Loucy (cell line): Measurements from ENCODE around the gene CD28.

Source experiments
- H2AFZ ChIP-seq: fragments of 200-600 bp; sonication (generic); 2 replicates; pipeline ENCODE4 v1.6.0; 2016; ENCODE audit warnings: antibody characterized with exemption, mild to moderate bottlenecking, low read length, moderate library complexity
- H3F3A ChIP-seq: fragments of 200-600 bp; 2 replicates; pipeline ENCODE4 v1.6.0; 2016; ENCODE audit warnings: antibody characterized with exemption, low read depth, mild to moderate bottlenecking
- H3K27me3 ChIP-seq: fragments of 200-600 bp; sonication (generic); 2 replicates; pipeline ENCODE4 v1.6.1; 2014; ENCODE audit warnings: low read length, mild to moderate bottlenecking; ENCODE audit not compliant: insufficient read depth, poor library complexity, severe bottlenecking
- H3K36me3 ChIP-seq: fragments of 200-600 bp; sonication (generic); 2 replicates; pipeline ENCODE4 v1.6.1; 2016; ENCODE audit warnings: low read length; ENCODE audit not compliant: insufficient read depth
- H3K4me1 ChIP-seq: fragments of 200-600 bp; sonication (generic); 2 replicates; pipeline ENCODE4 v1.5.1; 2014; ENCODE audit warnings: low read length, mild to moderate bottlenecking; ENCODE audit not compliant: insufficient read depth, poor library complexity, severe bottlenecking
- H3K4me2 ChIP-seq: fragments of 200-600 bp; sonication (generic); 2 replicates; pipeline ENCODE4 v1.6.0; 2014; ENCODE audit warnings: antibody characterized with exemption, low read length, low read depth, mild to moderate bottlenecking; ENCODE audit not compliant: poor library complexity, severe bottlenecking
- H3K4me3 ChIP-seq: fragments of 200-600 bp; sonication (generic); 2 replicates; pipeline ENCODE4 v1.5.1; 2014; ENCODE audit warnings: low read length, mild to moderate bottlenecking, mixed read lengths; ENCODE audit not compliant: poor library complexity, severe bottlenecking
- H3K79me2 ChIP-seq: fragments of 200-600 bp; sonication (generic); 2 replicates; pipeline ENCODE4 v1.6.1; 2014; ENCODE audit warnings: low read length; ENCODE audit not compliant: insufficient read depth
- H3K9ac ChIP-seq: fragments of 200-600 bp; sonication (generic); 2 replicates; pipeline ENCODE4 v1.6.0; 2014; ENCODE audit warnings: mild to moderate bottlenecking, low read depth, low read length, moderate library complexity; ENCODE audit not compliant: poor library complexity, severe bottlenecking
- H3K9me2 ChIP-seq: fragments of 200-600 bp; sonication (generic); replicated peaks from 2 replicates; pipeline ENCODE4 v1.6.1; 2016; ENCODE audit warnings: low read depth, low read length, mixed read lengths
- H3K9me3 ChIP-seq: fragments of 200-600 bp; sonication (generic); 2 replicates; pipeline ENCODE4 v1.6.1; 2014; ENCODE audit warnings: mild to moderate bottlenecking, antibody characterized with exemption, low read length, low read depth; ENCODE audit not compliant: insufficient read depth
- H4K20me1 ChIP-seq: fragments of 200-600 bp; sonication (generic); 2 replicates; pipeline ENCODE4 v1.6.0; 2014; ENCODE audit warnings: antibody characterized with exemption, low read length, mild to moderate bottlenecking; ENCODE audit not compliant: insufficient read depth, poor library complexity, severe bottlenecking
- CTCF ChIP-seq: fragments of 200-600 bp; sonication (generic); conservative IDR thresholded peaks from 2 replicates; pipeline ENCODE4 v1.5.1; 2014; ENCODE audit warnings: mild to moderate bottlenecking, antibody characterized with exemption, low read length
- EZH2phosphoT487 ChIP-seq: fragments of 200-600 bp; IDR thresholded peaks from 2 replicates; pipeline ENCODE4 v1.6.1; 2018; ENCODE audit warnings: antibody characterized with exemption, mild to moderate bottlenecking, moderate library complexity, borderline replicate concordance

The CD28 gene

GRCh38 chr2:203673933-203674332 is 32.5 kb upstream of the CD28 start:
- TF ChIP-seq EZH2phosphoT487 = no peak
- no peak for TF ChIP-seq CTCF
- Histone ChIP-seq H3K9ac (peak overlapping the region; percentile 66), H3K4me3 (peak overlapping the region; percentile 12), H3K4me1 (peaks cover 40% of the 10 kb centered on the region), H3K4me2 (peak overlapping the region; percentile 57), H2AFZ (peak overlapping the region; percentile 38; the same call in 1 of the 2 replicates), H3K9me2 (0 out of 2 replicates have a peak, but pooled peaks cover 4% of the 10 kb centered on the region), H3K27me3 (no peaks in the 10 kb centered on the region), H4K20me1 (no peaks in the 10 kb centered on the region), H3K9me3 (no peaks in the 10 kb centered on the region), H3K79me2 (no peaks in the 10 kb centered on the region), H3F3A (0 out of 2 replicates have a peak, but pooled peaks cover 3% of the 10 kb centered on the region), H3K36me3 (no peaks in the 10 kb centered on the region)

DNA sequence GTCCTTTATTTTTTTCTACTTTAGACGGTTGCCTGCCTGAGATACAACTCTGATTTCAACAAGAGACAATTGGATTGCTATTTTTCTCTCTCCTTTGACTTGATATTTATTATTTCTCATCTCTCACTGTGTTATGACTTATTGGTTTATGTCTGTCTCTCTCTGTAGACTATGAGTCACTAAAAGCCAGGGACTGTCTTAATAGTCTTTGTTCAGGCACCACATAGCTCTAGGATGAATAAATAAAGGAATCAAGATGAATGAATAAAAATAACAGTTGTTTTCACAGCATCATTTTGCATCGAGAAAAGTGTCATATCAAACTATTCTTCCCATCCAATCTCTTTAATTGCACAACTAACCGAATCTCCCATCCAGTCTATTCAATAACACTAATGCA is 31.4 kb upstream of the CD28 start:
- H3K36me3 ChIP-seq = no peaks in the 10 kb centered on the region
- peaks cover 40% of the 10 kb centered on the region for H3K4me1 ChIP-seq
- no peak overlapping the region for H3K4me3 ChIP-seq
- H3K9ac ChIP-seq = no peak overlapping the region
- no peaks in the 10 kb centered on the region for H4K20me1 ChIP-seq
- TF ChIP-seq EZH2phosphoT487 (no peak), CTCF (no peak)
- no peaks in the 10 kb centered on the region for H3K27me3 ChIP-seq
- 0 out of 2 replicates have a peak, but pooled peaks cover under 1% of the 10 kb centered on the region for H3K9me2 ChIP-seq
- no peak overlapping the region for H2AFZ ChIP-seq
- H3K4me2 ChIP-seq = peak overlapping the region; percentile 57
- H3F3A ChIP-seq = 0 out of 2 replicates have a peak, but pooled peaks cover 3% of the 10 kb centered on the region
- H3K9me3 ChIP-seq = no peaks in the 10 kb centered on the region
- H3K79me2 ChIP-seq = no peaks in the 10 kb centered on the region

- no peaks in the 10 kb centered on the region for H3K9me3 ChIP-seq
- H3K36me3 ChIP-seq = no peaks in the 10 kb centered on the region
- peaks cover 32% of the 10 kb centered on the region for H3K4me1 ChIP-seq
- no peaks in the 10 kb centered on the region for H3K9me2 ChIP-seq
- H3K79me2 ChIP-seq = no peaks in the 10 kb centered on the region
- H3K4me2 ChIP-seq = no peak overlapping the region
- no peak overlapping the region for H3K9ac ChIP-seq
- H2AFZ ChIP-seq = no peak overlapping the region
- no peak overlapping the region for H3K4me3 ChIP-seq
- no peaks in the 10 kb centered on the region for H4K20me1 ChIP-seq
- H3F3A ChIP-seq = no peaks in the 10 kb centered on the region
- TF ChIP-seq EZH2phosphoT487 (no peak), CTCF (no peak)
- no peaks in the 10 kb centered on the region for H3K27me3 ChIP-seq
Observed at GRCh38 chr2:203678971-203679370, 27.5 kb upstream of the CD28 start.
